Activated B cell treated with CpG ODN at 0.5 μM for 24 hours (primary cell): ENCODE data around the gene MRPL28. TPM values are rescaled to one million over a fixed set of nuclear protein-coding genes. Genes with fewer than 3 reads are reported as not detected.

ENCODE experiments used
- ATAC-seq: fragments of 200-7000 bp; cut with Tn5 transposase; one replicate; pipeline ENCODE4 v1.10.0; 2021; ENCODE audit warnings: low read depth, mild to moderate bottlenecking, moderate library complexity
- CTCF ChIA-PET: fragments of 350-600 bp; sonication (Branson Sonifier 250); formaldehyde crosslinking; loops from one replicate; lab custom pipeline; 2021; ENCODE audit warnings: antibody characterized with exemption; lab: Charles Lee
- POLR2A ChIA-PET: fragments of 350-600 bp; sonication (Branson Sonifier 250); formaldehyde crosslinking; loops from one replicate; lab custom pipeline; 2021; ENCODE audit warnings: antibody characterized with exemption; lab: Charles Lee
- DNase-seq: peaks from one replicate; pipeline ENCODE4 v3.0.0; 2022
- H3K27ac Mint-ChIP-seq: one replicate; pipeline ENCODE4 v1.8.0; 2020; ENCODE audit warnings: mixed read lengths
- H3K27me3 Mint-ChIP-seq: one replicate; pipeline ENCODE4 v1.8.0; 2021; ENCODE audit warnings: mixed read lengths
- H3K36me3 Mint-ChIP-seq: one replicate; pipeline ENCODE4 v1.8.0; 2021; ENCODE audit warnings: low read depth, mixed read lengths
- H3K4me1 Mint-ChIP-seq: one replicate; pipeline ENCODE4 v1.8.0; 2021; ENCODE audit warnings: mixed read lengths
- H3K4me3 Mint-ChIP-seq: one replicate; pipeline ENCODE4 v1.8.0; 2020; ENCODE audit warnings: mild to moderate bottlenecking, mixed read lengths
- H3K9me3 Mint-ChIP-seq: one replicate; pipeline ENCODE4 v1.8.0; 2020; ENCODE audit warnings: mixed read lengths
- intact Hi-C: fragments of 100-400 bp; cut with micrococcal nuclease; formaldehyde crosslinking; loops from one replicate; pipeline ENCODE4 v1.15.1; 2024
- total RNA-seq: library from RNA; stranded (reverse); gene quantifications from 2 replicates; pipeline ENCODE4 v1.2.3, GENCODE V29; 2022
- TF ChIP-seq, protein P1 (sequence below): fragments of 200-600 bp; IDR thresholded peaks from one replicate; pipeline ENCODE4 v1.8.0; 2022; ENCODE audit warnings: antibody characterized with exemption, mild to moderate bottlenecking

Gene MRPL28
- total RNA-seq, 1 donor from 2014 or later: 82.4 TPM

DNA sequence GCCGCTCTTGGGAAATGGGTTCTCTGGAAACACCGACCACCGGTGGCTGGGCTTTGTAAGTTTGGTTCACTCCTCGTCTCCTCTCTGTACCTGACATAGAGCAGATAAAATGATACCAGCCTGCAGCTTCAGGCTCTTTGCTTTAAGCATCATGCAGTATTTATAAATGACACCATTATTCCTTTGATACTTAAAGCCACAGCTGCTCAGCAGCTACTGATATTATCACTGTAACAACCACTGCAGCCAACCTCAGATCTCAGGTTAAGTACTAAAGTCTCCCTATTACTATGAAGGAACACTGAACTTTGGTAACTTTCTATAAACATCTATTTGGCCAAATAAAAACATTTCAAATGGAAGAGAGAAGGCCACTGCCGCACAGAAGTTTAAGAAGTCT, 52.8 kb downstream of the MRPL28 start:
- no peaks in the 10 kb centered on the region for H3K9me3 Mint-ChIP-seq
- no peak overlapping the region for H3K27ac Mint-ChIP-seq
- H3K36me3 Mint-ChIP-seq: peaks cover 48% of the 10 kb centered on the region
- ATAC-seq (no peak), DNase-seq (no peak)
- no peak overlapping the region for H3K4me3 Mint-ChIP-seq
- TF ChIP-seq, protein P1, sequence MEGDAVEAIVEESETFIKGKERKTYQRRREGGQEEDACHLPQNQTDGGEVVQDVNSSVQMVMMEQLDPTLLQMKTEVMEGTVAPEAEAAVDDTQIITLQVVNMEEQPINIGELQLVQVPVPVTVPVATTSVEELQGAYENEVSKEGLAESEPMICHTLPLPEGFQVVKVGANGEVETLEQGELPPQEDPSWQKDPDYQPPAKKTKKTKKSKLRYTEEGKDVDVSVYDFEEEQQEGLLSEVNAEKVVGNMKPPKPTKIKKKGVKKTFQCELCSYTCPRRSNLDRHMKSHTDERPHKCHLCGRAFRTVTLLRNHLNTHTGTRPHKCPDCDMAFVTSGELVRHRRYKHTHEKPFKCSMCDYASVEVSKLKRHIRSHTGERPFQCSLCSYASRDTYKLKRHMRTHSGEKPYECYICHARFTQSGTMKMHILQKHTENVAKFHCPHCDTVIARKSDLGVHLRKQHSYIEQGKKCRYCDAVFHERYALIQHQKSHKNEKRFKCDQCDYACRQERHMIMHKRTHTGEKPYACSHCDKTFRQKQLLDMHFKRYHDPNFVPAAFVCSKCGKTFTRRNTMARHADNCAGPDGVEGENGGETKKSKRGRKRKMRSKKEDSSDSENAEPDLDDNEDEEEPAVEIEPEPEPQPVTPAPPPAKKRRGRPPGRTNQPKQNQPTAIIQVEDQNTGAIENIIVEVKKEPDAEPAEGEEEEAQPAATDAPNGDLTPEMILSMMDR: no peak
- ChIA-PET POLR2A (no interaction called here), CTCF (no interaction called here)
- H3K27me3 Mint-ChIP-seq: no peaks in the 10 kb centered on the region
- peaks cover 19% of the 10 kb centered on the region for H3K4me1 Mint-ChIP-seq
- intact Hi-C loops: no loop called here

Other genes with a start within 250 kb of the MRPL28 start
- 40.4 and 42.5 TPM in 2 replicates for gene NPRL3, start 231.9 kb downstream of the MRPL28 start, total RNA-seq
- not detected in 2 replicates for gene HBZ, start 217.9 kb downstream of the MRPL28 start, total RNA-seq
- not detected in 2 replicates for gene HBM, start 204.6 kb downstream of the MRPL28 start, total RNA-seq
- 90.7 and 104 TPM in 2 replicates for gene HBA2, start 197.7 kb downstream of the MRPL28 start, total RNA-seq
- 109 and 111 TPM in 2 replicates for gene HBA1, start 193.9 kb downstream of the MRPL28 start, total RNA-seq
- not detected in 2 replicates for gene HBQ1, start 190.1 kb downstream of the MRPL28 start, total RNA-seq
- 85.0 and 100 TPM in 2 replicates for gene LUC7L, start 141.1 kb downstream of the MRPL28 start, total RNA-seq
- gene FAM234A, start 135.7 kb downstream of the MRPL28 start, total RNA-seq: 45.9 and 49.6 TPM in 2 replicates
- gene RGS11, start 94.6 kb downstream of the MRPL28 start, total RNA-seq: not detected in 2 replicates
- gene ARHGDIG, start 89.9 kb downstream of the MRPL28 start, total RNA-seq: not detected in 2 replicates
- not detected in 2 replicates for gene PDIA2, start 87.4 kb downstream of the MRPL28 start, total RNA-seq
- gene AXIN1, start 17.8 kb downstream of the MRPL28 start, total RNA-seq: 27.9 and 30.6 TPM in 2 replicates
- gene PGAP6, start 11.4 kb upstream of the MRPL28 start, total RNA-seq: 38.4 and 44.5 TPM in 2 replicates
- 29.9 and 32.9 TPM in 2 replicates for gene NME4, start 26.7 kb upstream of the MRPL28 start, total RNA-seq
- 4.4 and 6.7 TPM in 2 replicates for gene DECR2, start 31.3 kb upstream of the MRPL28 start, total RNA-seq
- 32.2 and 35.4 TPM in 2 replicates for gene RAB11FIP3, start 55.1 kb upstream of the MRPL28 start, total RNA-seq
- gene CAPN15, start 157.2 kb upstream of the MRPL28 start, total RNA-seq: 77.0 and 95.1 TPM in 2 replicates
- not detected in 2 replicates for gene PRR35, start 189.9 kb upstream of the MRPL28 start, total RNA-seq
- gene NHLRC4, start 196.5 kb upstream of the MRPL28 start, total RNA-seq: 0.83 and 1.0 TPM in 2 replicates
- gene PIGQ, start 199.4 kb upstream of the MRPL28 start, total RNA-seq: 46.7 and 53.1 TPM in 2 replicates
- gene RAB40C, start 219.5 kb upstream of the MRPL28 start, total RNA-seq: 10.5 and 13.1 TPM in 2 replicates